ENCODE data around the gene ARL15. TPM values are rescaled to one million over a fixed set of nuclear protein-coding genes. Genes with fewer than 3 reads are reported as not detected.
"Not testable (repeated sequence)": the region's sequence is repeated elsewhere in the genome, so short reads cannot be mapped to it uniquely, and the experiment has no call there.

Gene ARL15
- total and polyA plus RNA-seq, 7 donors = 11.7 to 30.7 (median 16.6) TPM

GRCh38 chr5:54073131-54073530 lies 237.2 kb downstream of the ARL15 start:
- Histone ChIP-seq H3K9me3 (no peaks in the 10 kb centered on the region), H3K4me3 (no peak overlapping the region), H3K4me1 (peaks cover 0 to 13% (median 0%) of the 10 kb centered on the region in 4 donors), H3K36me3 (no peaks in the 10 kb centered on the region), H3K27me3 (no peaks in the 10 kb centered on the region), H3K27ac (no peak overlapping the region)
- intact Hi-C loops (cut with DNase I) = no loop called here
- 67 to 88% methylated on average over 3 of the region's 3 CpGs for WGBS, 2 donors
- DNase-seq = no peak
- no peak for TF ChIP-seq EP300 (IDR thresholded peaks at IDR 0.05)
- TF ChIP-seq, protein P1, sequence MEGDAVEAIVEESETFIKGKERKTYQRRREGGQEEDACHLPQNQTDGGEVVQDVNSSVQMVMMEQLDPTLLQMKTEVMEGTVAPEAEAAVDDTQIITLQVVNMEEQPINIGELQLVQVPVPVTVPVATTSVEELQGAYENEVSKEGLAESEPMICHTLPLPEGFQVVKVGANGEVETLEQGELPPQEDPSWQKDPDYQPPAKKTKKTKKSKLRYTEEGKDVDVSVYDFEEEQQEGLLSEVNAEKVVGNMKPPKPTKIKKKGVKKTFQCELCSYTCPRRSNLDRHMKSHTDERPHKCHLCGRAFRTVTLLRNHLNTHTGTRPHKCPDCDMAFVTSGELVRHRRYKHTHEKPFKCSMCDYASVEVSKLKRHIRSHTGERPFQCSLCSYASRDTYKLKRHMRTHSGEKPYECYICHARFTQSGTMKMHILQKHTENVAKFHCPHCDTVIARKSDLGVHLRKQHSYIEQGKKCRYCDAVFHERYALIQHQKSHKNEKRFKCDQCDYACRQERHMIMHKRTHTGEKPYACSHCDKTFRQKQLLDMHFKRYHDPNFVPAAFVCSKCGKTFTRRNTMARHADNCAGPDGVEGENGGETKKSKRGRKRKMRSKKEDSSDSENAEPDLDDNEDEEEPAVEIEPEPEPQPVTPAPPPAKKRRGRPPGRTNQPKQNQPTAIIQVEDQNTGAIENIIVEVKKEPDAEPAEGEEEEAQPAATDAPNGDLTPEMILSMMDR (IDR thresholded peaks at IDR 0.05) = no peak
- TF ChIP-seq POLR2AphosphoS5 (IDR thresholded peaks at IDR 0.05) = no peak
- no peak for TF ChIP-seq POLR2A (IDR thresholded peaks at IDR 0.05)

DNA sequence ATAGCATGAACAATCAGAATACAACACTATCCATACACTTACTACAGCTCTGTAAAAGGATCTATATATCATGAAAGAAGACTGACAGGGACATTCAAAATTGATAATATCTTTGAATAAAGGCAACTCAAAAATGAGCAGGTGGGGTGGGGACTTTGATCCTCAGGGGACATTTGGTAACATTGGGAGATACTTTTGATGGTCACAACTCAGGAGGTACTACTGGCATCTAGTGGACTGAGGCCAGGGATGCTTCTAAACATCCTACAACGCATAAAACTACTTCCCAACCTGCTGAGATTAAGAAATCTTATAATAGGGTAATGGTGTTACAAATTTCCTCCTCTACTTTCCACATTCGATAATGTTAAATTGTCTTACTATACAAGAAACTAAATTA lies 243.9 kb downstream of the ARL15 start:
- intact Hi-C loops (cut with DNase I) = no loop called here
- Histone ChIP-seq H3K27ac (no peak overlapping the region), H3K4me3 (no peak overlapping the region), H3K4me1 (peaks cover 0 to 5% (median 0%) of the 10 kb centered on the region in 4 donors), H3K9me3 (no peaks in the 10 kb centered on the region), H3K36me3 (no peaks in the 10 kb centered on the region), H3K27me3 (no peaks in the 10 kb centered on the region)
- TF ChIP-seq POLR2A (IDR thresholded peaks at IDR 0.05) (no peak), POLR2AphosphoS5 (IDR thresholded peaks at IDR 0.05) (no peak), EP300 (IDR thresholded peaks at IDR 0.05) (no peak)
- TF ChIP-seq, protein P1 (IDR thresholded peaks at IDR 0.05) = no peak
- DNase-seq = no peak
- WGBS, 2 donors = 94 to 99% methylated on average over 2 of the region's 2 CpGs

DNA sequence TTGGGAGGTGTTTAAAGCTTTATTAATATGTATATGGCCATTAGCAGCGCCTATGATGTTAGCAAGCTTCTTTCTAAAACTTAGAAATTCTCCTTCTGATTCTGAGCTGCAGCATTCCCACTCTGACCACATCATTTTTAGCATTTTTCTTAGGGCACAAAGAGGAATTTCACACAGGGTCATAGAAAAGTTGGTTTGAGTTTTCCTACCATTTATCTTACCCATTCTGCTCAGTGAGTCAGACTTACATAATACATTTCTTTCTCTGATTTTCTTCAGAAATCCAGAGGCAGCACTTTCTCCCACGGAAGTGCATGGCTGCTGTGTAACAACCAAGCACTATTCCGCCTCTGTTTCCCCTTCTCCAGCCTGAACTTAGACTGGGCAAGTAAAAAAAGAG lies 246.6 kb downstream of the ARL15 start:
- Histone ChIP-seq H3K27me3 (no peaks in the 10 kb centered on the region), H3K9me3 (no peaks in the 10 kb centered on the region), H3K4me3 (no peak overlapping the region), H3K4me1 (peaks cover 0 to 5% (median 0%) of the 10 kb centered on the region in 4 donors), H3K27ac (no peak overlapping the region), H3K36me3 (no peaks in the 10 kb centered on the region)
- 81 to 96% methylated on average over 3 of the region's 3 CpGs for WGBS, 2 donors
- TF ChIP-seq EP300 (IDR thresholded peaks at IDR 0.05) (no peak), POLR2AphosphoS5 (IDR thresholded peaks at IDR 0.05) (no peak), POLR2A (IDR thresholded peaks at IDR 0.05) (no peak)
- TF ChIP-seq, protein P1 (IDR thresholded peaks at IDR 0.05) = no peak
- intact Hi-C loops (cut with DNase I) = no loop called here
- no peak for DNase-seq

- Histone ChIP-seq H3K27ac (no peak overlapping the region), H3K4me1 (peaks cover 0 to 5% (median 0%) of the 10 kb centered on the region in 4 donors), H3K36me3 (no peaks in the 10 kb centered on the region), H3K4me3 (no peak overlapping the region), H3K9me3 (no peaks in the 10 kb centered on the region), H3K27me3 (no peaks in the 10 kb centered on the region)
- TF ChIP-seq POLR2A (IDR thresholded peaks at IDR 0.05) = no peak
- no peak for TF ChIP-seq POLR2AphosphoS5 (IDR thresholded peaks at IDR 0.05)
- no peak for TF ChIP-seq EP300 (IDR thresholded peaks at IDR 0.05)
- TF ChIP-seq, protein P1 (IDR thresholded peaks at IDR 0.05) = no peak
- 89 to 96% methylated on average over 3 of the region's 3 CpGs for WGBS, 2 donors
- intact Hi-C loops (cut with DNase I) = no loop called here
- DNase-seq = no peak
These were observed 247.4 kb downstream of the ARL15 start for GRCh38 chr5:54062958-54063357.

DNA sequence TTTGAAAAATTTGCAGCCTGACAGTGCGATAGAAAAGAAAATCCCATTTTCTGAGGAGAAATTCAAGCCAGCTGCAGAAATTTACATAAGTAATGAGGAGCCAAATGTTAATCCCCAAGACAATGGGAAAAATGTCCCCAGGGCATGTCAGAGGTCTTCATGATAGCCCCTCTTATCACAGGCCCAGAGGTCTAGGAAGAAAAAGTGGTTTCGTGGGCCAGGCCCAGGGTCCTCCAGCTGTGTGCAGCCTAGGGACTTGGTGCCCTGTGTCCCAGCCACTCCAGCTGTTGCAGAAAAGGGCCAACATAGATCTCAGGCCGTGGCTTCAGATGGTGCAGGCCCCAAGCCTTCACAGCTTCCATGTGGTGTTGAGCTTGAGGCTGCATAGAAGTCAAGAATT lies 249.5 kb downstream of the ARL15 start:
- H3K36me3 ChIP-seq; H3K4me3 ChIP-seq; H3K9me3 ChIP-seq; DNase-seq; H3K27ac ChIP-seq; H3K27me3 ChIP-seq; H3K4me1 ChIP-seq; intact Hi-C loops (cut with DNase I): not testable (repeated sequence)
- 76 to 96% methylated on average over 3 of the region's 3 CpGs for WGBS, 2 donors

Measured in sigmoid colon (tissue), 7 donors.